Aorta (tissue), 5 donors: ENCODE measurements around the gene POP5. TPM values are rescaled to one million over a fixed set of nuclear protein-coding genes. Genes with fewer than 3 reads are reported as not detected.
A peak's percentile ranks its signal among the peaks of the same experiment; 100 is the strongest.

Source experiments
- ATAC-seq: fragments of 200-7000 bp; cut with Tn5 transposase; one replicate; pipeline ENCODE4 v1.9.1; 2022; ENCODE audit warnings: moderate library complexity; ENCODE audit not compliant: low FRiP score
- DNase-seq, 2 donors: peaks; one replicate each; pipeline ENCODE4 v3.0.0-alpha.2; 2020
- H3K27ac ChIP-seq, 2 donors: one replicate each; pipeline ENCODE4 v1.5.1; 2013; ENCODE audit warnings: low read length in 2 of 2, mild to moderate bottlenecking in 2 of 2, moderate library complexity in 2 of 2, control low read depth in 1 of 2, inconsistent platforms in 1 of 2, low read depth in 1 of 2
- H3K27me3 ChIP-seq, 2 donors: one replicate each; pipeline ENCODE4 v1.6.1; 2013; ENCODE audit warnings: control low read depth in 1 of 2, low read length in 1 of 2, mild to moderate bottlenecking in 1 of 2, moderate library complexity in 1 of 2; ENCODE audit not compliant: insufficient read depth in 2 of 2, control insufficient read depth in 1 of 2
- H3K36me3 ChIP-seq, 2 donors: one replicate each; pipeline ENCODE4 v1.6.1; 2013; ENCODE audit warnings: control low read depth in 1 of 2, low read length in 1 of 2, mild to moderate bottlenecking in 1 of 2; ENCODE audit not compliant: insufficient read depth in 2 of 2, control insufficient read depth in 1 of 2
- H3K4me1 ChIP-seq, 2 donors: one replicate each; pipeline ENCODE4 v1.6.1; 2013; ENCODE audit warnings: low read length in 2 of 2, control low read depth in 1 of 2, mild to moderate bottlenecking in 1 of 2, moderate library complexity in 1 of 2; ENCODE audit not compliant: insufficient read depth in 2 of 2, control insufficient read depth in 1 of 2
- H3K4me3 ChIP-seq, 2 donors: one replicate each; pipeline ENCODE4 v1.5.1; 2013; ENCODE audit warnings: low read length in 2 of 2, control low read depth in 1 of 2, mild to moderate bottlenecking in 1 of 2
- H3K9me3 ChIP-seq: one replicate; pipeline ENCODE4 v1.6.1; 2013; ENCODE audit warnings: mild to moderate bottlenecking, low read length; ENCODE audit not compliant: control insufficient read depth
- WGBS, 2 donors: extraction: QIAGEN DNeasy Blood & Tissue Kit; methylation state at CpG; one replicate each; pipeline ENCODE4 v1.1.7; 2013; 5-methylcytosine and 5-hydroxymethylcytosine counted together
- intact Hi-C, 2 donors: fragments of 100-400 bp; cut with DNase I; formaldehyde crosslinking; loops; one replicate each; pipeline versions ENCODE4 v1.14.2 to v1.15.0; 2022
- polyA plus RNA-seq, 2 donors: library from polyadenylated mRNA; stranded (reverse); fragments of 200-250 nt; gene quantifications; one replicate each; pipeline ENCODE4 v1.2.3, GENCODE V29; 2013
- total RNA-seq, 2 donors: library from RNA; stranded (reverse); fragmentation: NEBNext Ultra II Directional; extraction: Animal tissue kit (Norgen Biotek cat#: 25700); gene quantifications; one replicate each; pipeline ENCODE4 v1.2.1, GENCODE V29; 2021
- donor health status: healthy with polysubstance abuse.
- donor health status: Bipolar disorder and iron deficiency.
- donor health status: DM: no; HTN: no; CAD: no.
- donor health status: DM: no; HTN: no; CAD: no.
- donor health status: DM: yes; HTN: yes; CAD: no.

Gene POP5
- total and polyA plus RNA-seq, 4 donors: 18.2 to 69.7 (median 29.9) TPM

DNA sequence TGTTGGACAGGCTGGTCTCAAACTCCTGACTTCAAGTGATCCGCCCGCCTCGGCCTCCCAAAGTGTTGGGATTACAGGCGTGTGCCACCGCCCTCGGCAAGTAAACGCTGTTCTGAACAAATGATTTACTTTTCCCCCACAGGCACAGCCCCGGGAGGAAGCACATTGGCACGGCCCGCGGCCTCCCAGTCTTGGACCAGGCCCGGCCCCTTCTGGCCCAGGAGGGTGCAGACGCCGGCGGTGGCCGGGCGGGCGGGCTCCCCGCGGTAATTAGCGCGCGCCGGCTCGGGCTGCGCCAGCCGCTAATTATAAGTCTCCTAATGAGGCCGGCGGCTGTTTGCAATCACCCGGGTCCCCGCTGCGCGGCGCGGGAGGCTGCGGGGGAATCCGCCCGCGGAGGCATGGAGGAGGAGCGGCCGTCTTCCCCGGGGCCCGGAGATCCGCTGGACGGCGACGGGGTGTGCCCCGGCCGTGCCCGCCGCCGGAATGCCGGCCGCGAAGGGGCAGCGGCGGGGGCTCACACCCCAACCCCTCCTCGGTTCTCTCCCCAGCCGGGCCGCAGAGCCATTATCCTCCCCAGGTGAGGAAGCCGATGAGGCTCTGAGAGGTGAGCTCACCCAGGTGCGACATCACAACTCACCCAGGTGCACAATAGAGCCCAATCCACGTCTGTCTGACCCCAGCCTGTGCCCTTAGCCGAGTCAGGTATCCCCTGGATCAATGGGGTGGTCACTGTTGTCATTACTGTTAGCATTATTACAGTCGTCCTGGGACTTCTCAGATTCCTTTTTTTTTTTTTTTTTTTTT lies 3.3 kb upstream of the POP5 start:
- ATAC-seq (peak; percentile 50), DNase-seq (peak; percentile 68 to 84)
- Histone ChIP-seq H3K4me3 (peak overlapping the region; percentile 50 to 66), H3K27ac (no peak overlapping the region), H3K27me3 (no peaks in the 10 kb centered on the region), H3K36me3 (no peaks in the 10 kb centered on the region), H3K9me3 (no peaks in the 10 kb centered on the region), H3K4me1 (no peaks in the 10 kb centered on the region)
- intact Hi-C loops: loop anchor here (2.0 to 5.0 kb wide), 4 partner anchors 63 to 513 kb away; partner anchors contain the start of gene UNC119B (in 1 of the 2)
- WGBS, 2 donors: 2 to 3% methylated on average over 45 to 65 of the region's 65 CpGs

DNA sequence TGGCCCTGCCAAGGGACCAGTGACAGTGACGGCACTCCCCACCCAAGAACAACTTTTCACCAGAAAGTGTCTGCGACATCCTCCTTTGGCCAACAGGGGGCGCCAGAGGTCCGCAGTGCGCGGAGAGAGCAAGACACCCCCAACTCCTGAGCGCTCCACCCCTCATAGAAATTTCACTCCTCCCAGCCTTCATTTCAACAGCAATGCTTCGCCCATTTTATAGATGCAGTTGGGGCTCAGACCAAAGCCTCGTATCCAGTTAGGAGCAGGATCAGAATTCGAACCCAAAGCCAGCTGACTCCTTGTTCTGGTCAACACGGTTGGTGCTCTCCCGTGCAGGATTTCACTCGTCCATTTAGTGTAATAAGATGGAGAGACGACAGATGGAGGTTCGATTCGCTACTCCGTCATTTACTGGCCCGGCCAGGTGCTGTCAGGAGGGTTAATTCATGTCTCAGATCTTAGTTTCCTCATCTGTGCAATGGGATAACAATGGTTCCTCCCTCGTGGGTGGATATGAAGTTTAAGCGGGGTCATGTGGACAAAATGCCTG lies 2.4 kb upstream of the POP5 start:
- H3K4me3 ChIP-seq: no peak overlapping the region
- WGBS, 2 donors: 19% methylated on average over 20 of the region's 20 CpGs
- intact Hi-C loops: loop anchor here (2.0 to 5.0 kb wide), 5 partner anchors 64 to 514 kb away; partner anchors contain the start of gene UNC119B (in 1 of the 2)
- H3K36me3 ChIP-seq: peaks cover 0 to 3% of the 10 kb centered on the region in 2 donors
- H3K27me3 ChIP-seq: no peaks in the 10 kb centered on the region
- no peak overlapping the region for H3K27ac ChIP-seq
- H3K9me3 ChIP-seq: no peaks in the 10 kb centered on the region
- ATAC-seq: peak; percentile 71
- peak; percentile 80 to 93 for DNase-seq
- H3K4me1 ChIP-seq: no peaks in the 10 kb centered on the region

DNA sequence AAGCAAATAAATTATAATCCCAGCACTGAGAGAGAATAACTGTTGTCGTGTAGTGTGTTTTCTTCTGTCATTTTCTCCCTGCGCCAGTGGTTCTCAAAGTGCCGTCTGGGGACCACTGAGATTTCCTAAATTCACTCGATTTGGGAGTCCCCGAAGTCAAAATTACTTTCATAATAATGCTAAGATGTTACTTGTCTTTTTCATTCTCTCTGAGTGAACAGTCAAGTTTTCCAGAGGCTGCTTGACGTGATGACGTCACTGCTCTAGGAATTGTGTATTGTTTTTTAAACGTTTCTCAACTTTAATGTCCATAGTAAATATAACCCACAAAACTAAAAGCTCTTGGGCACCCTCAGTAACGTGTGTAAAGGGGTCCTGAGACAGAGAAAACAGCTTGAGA lies 796 bp upstream of the POP5 start:
- no peak overlapping the region for H3K27ac ChIP-seq
- H3K27me3 ChIP-seq: no peaks in the 10 kb centered on the region
- peak overlapping the region; percentile 41 to 46 for H3K4me3 ChIP-seq
- 35 to 37% methylated on average over 9 of the region's 9 CpGs for WGBS, 2 donors
- no peak for ATAC-seq
- intact Hi-C loops: loop anchor here (2.0 to 5.0 kb wide), 4 partner anchors 65 to 515 kb away; partner anchors contain the start of gene UNC119B (in 1 of the 2)
- peaks cover 0 to 6% of the 10 kb centered on the region in 2 donors for H3K36me3 ChIP-seq
- H3K9me3 ChIP-seq: no peaks in the 10 kb centered on the region
- DNase-seq: no peak
- H3K4me1 ChIP-seq: no peaks in the 10 kb centered on the region

DNA sequence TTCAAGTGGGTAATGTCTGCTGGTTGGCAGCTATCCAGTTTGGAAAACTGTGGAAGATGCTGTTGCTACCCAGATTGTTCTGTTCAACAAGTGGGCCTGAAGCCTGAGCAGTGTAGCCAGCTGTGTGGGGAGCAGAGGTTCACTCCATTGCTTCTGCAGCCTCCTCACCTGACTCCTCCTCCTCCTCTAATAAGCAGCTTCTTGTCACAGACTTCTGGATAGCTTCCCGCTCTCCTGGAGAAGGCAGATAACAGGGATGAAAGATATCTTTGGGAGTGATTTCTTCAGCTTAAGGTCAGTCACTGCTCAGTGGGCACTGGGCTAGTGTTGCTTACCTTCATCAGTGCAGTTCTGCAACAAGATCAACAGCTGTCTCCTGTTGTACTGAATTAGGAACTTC lies 2.0 kb downstream of the POP5 start:
- H3K4me3 ChIP-seq: no peak overlapping the region
- no peak overlapping the region for H3K27ac ChIP-seq
- no peaks in the 10 kb centered on the region for H3K9me3 ChIP-seq
- DNase-seq (no peak), ATAC-seq (no peak)
- peaks cover 0 to 12% of the 10 kb centered on the region in 2 donors for H3K36me3 ChIP-seq
- no peaks in the 10 kb centered on the region for H3K4me1 ChIP-seq
- H3K27me3 ChIP-seq: no peaks in the 10 kb centered on the region
- WGBS, 2 donors: 82 to 85% methylated on average over 1 of the region's 1 CpG
- intact Hi-C loops: no loop called here

DNA sequence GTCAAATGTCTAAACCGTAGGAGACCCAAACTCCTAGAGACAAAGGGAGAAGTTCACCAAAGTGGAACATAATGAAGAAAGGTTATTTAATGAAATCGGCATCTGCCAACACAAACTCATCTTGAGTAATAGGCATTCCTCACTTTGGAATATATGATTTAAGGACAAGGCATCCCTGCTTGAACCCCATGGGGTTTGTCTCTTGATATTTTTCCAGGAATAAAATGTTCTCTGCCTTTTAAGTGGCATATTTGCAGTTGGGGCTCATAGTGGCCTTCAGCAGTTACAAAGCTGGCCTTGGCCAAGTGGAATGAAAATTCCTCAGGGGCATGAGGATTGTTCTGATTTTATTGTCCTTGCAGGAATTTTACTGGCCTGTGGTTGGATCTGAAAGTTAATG lies 7.1 kb downstream of the POP5 start:
- ATAC-seq (no peak), DNase-seq (no peak)
- no peak overlapping the region for H3K27ac ChIP-seq
- no peak overlapping the region for H3K4me3 ChIP-seq
- H3K4me1 ChIP-seq: no peaks in the 10 kb centered on the region
- H3K27me3 ChIP-seq: no peaks in the 10 kb centered on the region
- H3K9me3 ChIP-seq: no peaks in the 10 kb centered on the region
- intact Hi-C loops: no loop called here
- WGBS, 2 donors: 68 to 85% methylated on average over 2 of the region's 2 CpGs
- H3K36me3 ChIP-seq: peaks cover 0 to 17% of the 10 kb centered on the region in 2 donors

DNA sequence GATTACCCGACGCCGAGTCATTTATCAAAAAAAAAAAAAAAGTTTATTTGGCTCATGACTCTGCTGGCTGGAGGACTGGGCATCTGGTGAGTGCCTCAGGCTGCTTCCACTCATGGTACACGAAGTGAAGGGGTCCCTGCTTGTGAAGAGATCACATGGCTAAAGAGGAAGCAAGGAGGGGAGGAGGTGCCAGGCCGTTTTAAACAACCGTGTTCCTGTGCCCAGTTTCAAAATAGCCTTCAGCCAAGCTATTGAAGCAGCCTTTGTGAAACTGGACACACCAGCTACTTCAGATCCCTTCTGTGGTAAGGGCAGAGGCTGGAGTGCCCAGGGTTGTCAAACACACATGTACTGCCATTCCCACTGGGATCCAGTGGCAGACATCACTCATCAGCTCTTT lies 7.6 kb downstream of the POP5 start:
- Histone ChIP-seq H3K9me3 (no peaks in the 10 kb centered on the region), H3K27ac (no peak overlapping the region), H3K4me1 (no peaks in the 10 kb centered on the region), H3K36me3 (peaks cover 2 to 17% of the 10 kb centered on the region in 2 donors), H3K27me3 (no peaks in the 10 kb centered on the region), H3K4me3 (no peak overlapping the region)
- no peak for ATAC-seq
- DNase-seq: no peak
- 65 to 69% methylated on average over 6 of the region's 6 CpGs for WGBS, 2 donors
- intact Hi-C loops: no loop called here

DNA sequence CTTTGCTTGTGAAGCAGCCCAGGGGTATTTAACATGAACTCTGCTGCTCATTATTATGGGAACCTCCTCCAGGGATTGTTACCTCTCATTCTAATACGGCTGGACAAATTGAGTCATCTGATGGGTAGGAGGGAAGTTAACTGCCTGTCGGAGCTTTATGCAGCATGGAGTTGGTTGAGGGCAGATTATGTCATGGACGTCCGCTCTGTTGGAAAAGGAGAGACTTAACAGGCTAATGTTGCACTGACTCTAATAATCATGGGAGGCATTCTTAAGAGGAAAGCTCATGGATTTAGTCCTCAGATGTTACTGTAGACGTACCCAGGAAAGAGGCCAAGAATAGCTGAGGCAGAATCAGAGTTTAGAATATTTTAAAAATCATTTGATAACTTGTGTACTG lies 9.9 kb downstream of the POP5 start:
- Histone ChIP-seq H3K4me1 (no peaks in the 10 kb centered on the region), H3K36me3 (peaks cover 5 to 15% of the 10 kb centered on the region in 2 donors), H3K27me3 (no peaks in the 10 kb centered on the region), H3K27ac (no peak overlapping the region), H3K9me3 (no peaks in the 10 kb centered on the region), H3K4me3 (no peak overlapping the region)
- intact Hi-C loops: no loop called here
- no peak for ATAC-seq
- DNase-seq: no peak
- 37% methylated on average over 5 of the region's 5 CpGs for WGBS, 2 donors

DNA sequence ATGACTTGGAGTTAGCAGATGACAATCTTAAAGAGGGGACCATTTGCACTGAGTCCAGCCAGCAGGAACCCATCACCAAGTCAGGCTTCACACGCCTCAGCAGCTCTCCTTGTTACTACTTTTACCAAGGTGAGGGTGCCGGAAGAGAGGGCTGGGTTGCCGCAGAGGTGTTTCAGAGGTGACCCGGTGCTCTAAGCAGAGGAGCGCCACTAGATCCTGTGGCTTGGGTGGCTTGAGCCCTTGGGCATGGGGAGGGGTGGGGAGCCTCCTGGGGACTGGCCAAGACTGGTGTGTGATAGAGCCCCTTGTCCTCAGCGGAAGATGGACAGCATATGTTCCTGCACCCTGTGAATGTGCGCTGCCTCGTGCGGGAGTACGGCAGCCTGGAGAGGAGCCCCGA lies 17.7 kb downstream of the POP5 start:
- intact Hi-C loops: no loop called here
- Histone ChIP-seq H3K4me1 (no peaks in the 10 kb centered on the region), H3K36me3 (peaks cover 25 to 33% of the 10 kb centered on the region in 2 donors), H3K4me3 (no peak overlapping the region), H3K27me3 (no peaks in the 10 kb centered on the region), H3K9me3 (no peaks in the 10 kb centered on the region), H3K27ac (no peak overlapping the region)
- WGBS, 2 donors: 90 to 93% methylated on average over 11 of the region's 11 CpGs
- ATAC-seq (no peak), DNase-seq (no peak)

DNA sequence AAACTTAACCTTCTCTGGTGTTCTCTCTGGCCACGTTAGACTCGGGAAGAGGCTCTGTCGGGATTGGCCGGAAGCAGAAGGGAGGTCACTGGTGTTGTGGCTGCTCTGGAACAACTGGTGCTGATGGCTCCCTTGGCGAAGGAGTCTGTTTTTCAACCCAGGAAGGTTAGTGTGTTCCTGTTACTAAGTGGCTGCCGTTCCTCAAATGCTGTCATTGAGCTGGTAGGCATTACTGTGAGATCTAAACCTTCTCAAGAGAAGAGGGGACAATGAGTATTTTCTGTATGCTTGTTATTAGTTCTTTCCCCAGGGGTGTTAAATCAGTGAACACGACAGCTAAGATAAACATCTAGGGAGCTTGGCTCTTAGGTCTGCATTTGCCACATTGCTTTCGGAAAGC lies 18.3 kb downstream of the POP5 start:
- H3K4me3 ChIP-seq: no peak overlapping the region
- H3K4me1 ChIP-seq: no peaks in the 10 kb centered on the region
- WGBS, 2 donors: 39 to 53% methylated on average over 8 of the region's 8 CpGs
- ATAC-seq: no peak
- H3K9me3 ChIP-seq: no peaks in the 10 kb centered on the region
- DNase-seq: no peak
- no peak overlapping the region for H3K27ac ChIP-seq
- no peaks in the 10 kb centered on the region for H3K27me3 ChIP-seq
- intact Hi-C loops: no loop called here
- peaks cover 25 to 34% of the 10 kb centered on the region in 2 donors for H3K36me3 ChIP-seq
